H7 (cell line): Measurements from ENCODE around the gene RALGAPA2. TPM values are rescaled to one million over a fixed set of nuclear protein-coding genes. Genes with fewer than 3 reads are reported as not detected.

ENCODE experiments used
- DNase-seq: peaks from one replicate; pipeline ENCODE4 v3.0.0; 2012
- H3K27me3 ChIP-seq: 2 replicates; pipeline ENCODE4 v1.6.0; 2011; ENCODE audit warnings: mild to moderate bottlenecking, low read length; ENCODE audit not compliant: control insufficient read depth, insufficient read depth
- H3K36me3 ChIP-seq: replicated peaks from 2 replicates; pipeline ENCODE4 v1.5.1; 2011; ENCODE audit warnings: low read length; ENCODE audit not compliant: control insufficient read depth, insufficient read depth
- H3K4me3 ChIP-seq: 2 replicates; pipeline ENCODE4 v1.5.1; 2011; ENCODE audit warnings: low read depth, mild to moderate bottlenecking, control low read depth, low read length, moderate library complexity; ENCODE audit not compliant: insufficient read depth
- total RNA-seq: library from RNA; depleted of rRNA; stranded (reverse); fragments of >200 nt; shearing (Covaris generic); gene quantifications from 2 replicates; pipeline ENCODE4 v1.2.3, GENCODE V29; 2014; rRNA removed

RALGAPA2 gene
- 5.5 and 6.1 TPM in 2 replicates for total RNA-seq

GRCh38 chr20:20712474-20713243 lies at the start of gene RALGAPA2:
TSS of gene RALGAPA2 (minus strand) at chr20:20712644. CDS start at chr20:20712480, 164 bp downstream.
- peak; percentile 98 for DNase-seq
- H3K4me3 ChIP-seq: peak within 1 kb of the TSS; percentile 90
- H3K27me3 ChIP-seq: no peaks in the 10 kb centered on the region
- no peaks in the 10 kb centered on the region for H3K36me3 ChIP-seq

GRCh38 chr20:20761301-20761700 lies 48.9 kb upstream of the RALGAPA2 start:
- no peak overlapping the region for H3K4me3 ChIP-seq
- no peak for DNase-seq
- no peaks in the 10 kb centered on the region for H3K27me3 ChIP-seq
- H3K36me3 ChIP-seq: no peaks in the 10 kb centered on the region

DNA sequence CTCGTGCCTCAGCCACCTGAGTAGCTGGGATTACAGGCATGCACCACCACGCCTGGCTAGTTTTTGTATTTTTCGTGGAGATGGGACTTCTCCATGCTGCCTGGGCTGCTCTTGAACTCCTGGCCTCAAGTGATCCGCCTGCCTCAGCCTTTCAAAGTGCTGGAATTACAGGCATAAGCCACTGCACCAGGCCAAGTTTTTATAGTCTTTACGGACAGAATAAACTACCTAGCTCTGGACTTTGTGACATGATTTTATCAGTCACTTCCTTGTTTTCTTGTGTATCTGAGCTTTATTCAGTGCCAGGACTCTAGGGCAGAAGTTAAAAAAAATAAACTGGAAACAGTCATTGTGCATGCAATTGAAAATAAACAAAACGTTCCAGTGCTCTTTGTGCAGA lies 46.7 kb upstream of the RALGAPA2 start:
- H3K27me3 ChIP-seq: no peaks in the 10 kb centered on the region
- DNase-seq: no peak
- H3K4me3 ChIP-seq: no peak overlapping the region
- no peaks in the 10 kb centered on the region for H3K36me3 ChIP-seq

GRCh38 chr20:20755674-20756319 lies 43.4 kb upstream of the RALGAPA2 start:
- no peak overlapping the region for H3K4me3 ChIP-seq
- H3K36me3 ChIP-seq: no peaks in the 10 kb centered on the region
- DNase-seq: no peak
- no peaks in the 10 kb centered on the region for H3K27me3 ChIP-seq

DNA sequence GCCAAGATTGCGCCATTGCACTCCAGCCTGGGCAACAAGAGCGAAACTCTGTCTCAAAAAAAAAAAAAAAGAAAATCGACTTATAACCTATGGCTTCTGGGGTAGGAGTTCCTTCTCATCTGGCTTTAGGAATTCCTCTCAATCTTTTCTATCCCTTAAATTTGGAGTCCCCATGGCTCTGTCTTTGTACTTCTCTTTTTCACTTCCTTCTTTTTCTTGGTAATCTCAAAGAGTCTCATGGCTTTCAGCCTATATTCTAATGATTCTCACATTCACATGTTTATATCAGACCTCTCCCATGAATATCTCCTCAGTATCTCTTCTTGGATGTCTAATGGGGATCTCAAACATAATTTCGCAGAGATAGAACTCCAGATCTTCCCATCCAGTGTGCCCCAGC lies 42.8 kb upstream of the RALGAPA2 start:
- Histone ChIP-seq H3K27me3 (no peaks in the 10 kb centered on the region), H3K36me3 (no peaks in the 10 kb centered on the region), H3K4me3 (no peak overlapping the region)
- no peak for DNase-seq

DNA sequence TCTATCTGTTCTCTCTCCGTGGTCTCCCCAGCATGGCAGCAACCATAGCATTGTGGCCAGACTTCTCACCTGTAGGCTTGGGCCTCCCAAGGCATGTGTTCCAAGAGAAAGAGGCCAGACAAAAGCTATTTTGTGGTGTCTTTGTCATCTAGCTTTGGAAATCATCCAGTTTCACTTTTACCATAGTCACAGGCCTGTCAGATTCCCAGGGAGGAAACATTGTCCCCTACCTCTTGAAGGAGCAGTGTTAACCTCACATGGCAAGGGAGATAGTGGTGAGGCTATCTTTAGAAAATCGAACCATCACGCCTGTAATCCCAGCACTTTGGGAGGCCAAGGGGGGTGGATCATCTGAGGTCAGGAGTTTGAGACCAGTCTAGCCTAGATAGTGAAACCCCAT lies 42.3 kb upstream of the RALGAPA2 start:
- no peaks in the 10 kb centered on the region for H3K27me3 ChIP-seq
- DNase-seq: no peak
- no peak overlapping the region for H3K4me3 ChIP-seq
- H3K36me3 ChIP-seq: no peaks in the 10 kb centered on the region

GRCh38 chr20:20752712-20753111 lies 40.3 kb upstream of the RALGAPA2 start:
- no peaks in the 10 kb centered on the region for H3K36me3 ChIP-seq
- no peaks in the 10 kb centered on the region for H3K27me3 ChIP-seq
- H3K4me3 ChIP-seq: no peak overlapping the region
- no peak for DNase-seq

DNA sequence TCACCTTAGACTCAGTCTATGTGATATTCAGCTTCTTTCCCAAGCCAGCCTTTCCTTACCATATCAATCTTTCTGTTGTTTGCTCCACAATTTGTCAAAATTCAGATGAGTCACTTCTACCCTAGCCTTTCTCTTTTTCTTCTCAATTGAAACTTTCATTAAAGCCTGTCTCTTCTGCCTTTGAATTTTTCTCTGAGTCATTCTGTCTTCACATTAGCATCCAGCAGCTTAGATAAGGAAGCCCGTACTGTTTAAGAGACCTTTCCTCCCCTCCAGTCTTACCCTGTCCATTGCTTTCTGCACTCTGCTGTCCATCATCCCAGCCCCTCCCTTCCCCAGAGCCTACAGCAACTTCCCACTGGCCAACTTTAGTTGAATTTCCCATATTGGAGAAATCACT lies 34.9 kb upstream of the RALGAPA2 start:
- Histone ChIP-seq H3K36me3 (no peaks in the 10 kb centered on the region), H3K27me3 (no peaks in the 10 kb centered on the region), H3K4me3 (no peak overlapping the region)
- DNase-seq: no peak

- H3K4me3 ChIP-seq: no peak overlapping the region
- no peaks in the 10 kb centered on the region for H3K36me3 ChIP-seq
- H3K27me3 ChIP-seq: no peaks in the 10 kb centered on the region
- DNase-seq: no peak
These were observed 31.8 kb upstream of the RALGAPA2 start for GRCh38 chr20:20744170-20744725.

- DNase-seq: peak; percentile 33
- H3K36me3 ChIP-seq: no peaks in the 10 kb centered on the region
- H3K27me3 ChIP-seq: no peaks in the 10 kb centered on the region
- H3K4me3 ChIP-seq: no peak overlapping the region
These were observed 31.2 kb upstream of the RALGAPA2 start for GRCh38 chr20:20743511-20744169.

GRCh38 chr20:20741087-20742045 lies 28.9 kb upstream of the RALGAPA2 start:
- Histone ChIP-seq H3K36me3 (no peaks in the 10 kb centered on the region), H3K4me3 (no peak overlapping the region), H3K27me3 (no peaks in the 10 kb centered on the region)
- no peak for DNase-seq

DNA sequence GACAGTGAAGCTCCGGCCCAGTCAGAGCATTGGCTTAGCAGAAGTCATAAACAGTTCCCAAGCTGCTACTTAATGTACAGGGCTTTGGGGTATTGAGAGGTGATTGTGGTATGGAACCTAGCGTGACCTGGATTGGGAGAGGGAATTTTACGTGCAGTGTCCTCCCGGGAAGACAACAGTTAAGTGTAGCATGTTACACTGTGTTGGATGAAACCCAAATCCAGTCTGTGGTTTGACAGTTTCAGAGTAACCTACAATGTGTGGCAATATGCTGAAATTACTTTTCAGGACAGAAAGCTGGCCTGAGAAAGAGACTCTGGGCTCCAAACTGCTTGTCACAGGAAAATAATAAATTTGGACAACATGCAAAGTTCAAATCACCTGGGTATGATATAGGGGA lies 28.1 kb upstream of the RALGAPA2 start:
- no peak for DNase-seq
- Histone ChIP-seq H3K27me3 (no peaks in the 10 kb centered on the region), H3K36me3 (no peaks in the 10 kb centered on the region)

GRCh38 chr20:20737158-20737557 lies 24.7 kb upstream of the RALGAPA2 start:
- DNase-seq: no peak
- H3K36me3 ChIP-seq: no peaks in the 10 kb centered on the region
- no peak overlapping the region for H3K4me3 ChIP-seq

More for the DNA sequence above, 28.1 kb upstream of the RALGAPA2 start:
- H3K4me3 ChIP-seq: no peak overlapping the region

GRCh38 chr20:20736303-20736702 lies 23.9 kb upstream of the RALGAPA2 start:
- H3K4me3 ChIP-seq: no peak overlapping the region
- no peak for DNase-seq
- H3K27me3 ChIP-seq: no peaks in the 10 kb centered on the region
- H3K36me3 ChIP-seq: no peaks in the 10 kb centered on the region

More at GRCh38 chr20:20737158-20737557, 24.7 kb upstream of the RALGAPA2 start:
- H3K27me3 ChIP-seq: no peaks in the 10 kb centered on the region
